NT2/D1 (cell line): ENCODE results near the gene FBXW11.

ENCODE experiments used
- SUZ12 ChIP-seq: IDR thresholded peaks from 2 replicates; pipeline ENCODE4 v1.6.1; 2011; ENCODE audit not compliant: insufficient read length, insufficient read depth; ENCODE audit errors: extremely low read depth
- YY1 ChIP-seq: IDR thresholded peaks from 2 replicates; pipeline ENCODE4 v1.6.1; 2011; ENCODE audit not compliant: insufficient read length, insufficient read depth
- ZNF274 ChIP-seq: IDR thresholded peaks from 2 replicates; pipeline ENCODE4 v1.6.1; 2011; ENCODE audit warnings: mild to moderate bottlenecking, low read depth, low read length

GRCh38 chr5:172046593-172046992, 40.2 kb upstream of the FBXW11 start:
- no peak for TF ChIP-seq YY1
- no peak for TF ChIP-seq ZNF274
- no peak for TF ChIP-seq SUZ12
